Islet of Langerhans (tissue), 1 donor: Measurements from ENCODE around the gene RNF186.
"Not testable (repeated sequence)": the region's sequence is repeated elsewhere in the genome, so short reads cannot be mapped to it uniquely, and the experiment has no call there.

ENCODE experiments used
- FAIRE-seq: peaks from one replicate; lab custom pipeline; 2011; peaks lifted over from hg19 to GRCh38; lab: Jason Lieb, UNC

Gene RNF186

DNA sequence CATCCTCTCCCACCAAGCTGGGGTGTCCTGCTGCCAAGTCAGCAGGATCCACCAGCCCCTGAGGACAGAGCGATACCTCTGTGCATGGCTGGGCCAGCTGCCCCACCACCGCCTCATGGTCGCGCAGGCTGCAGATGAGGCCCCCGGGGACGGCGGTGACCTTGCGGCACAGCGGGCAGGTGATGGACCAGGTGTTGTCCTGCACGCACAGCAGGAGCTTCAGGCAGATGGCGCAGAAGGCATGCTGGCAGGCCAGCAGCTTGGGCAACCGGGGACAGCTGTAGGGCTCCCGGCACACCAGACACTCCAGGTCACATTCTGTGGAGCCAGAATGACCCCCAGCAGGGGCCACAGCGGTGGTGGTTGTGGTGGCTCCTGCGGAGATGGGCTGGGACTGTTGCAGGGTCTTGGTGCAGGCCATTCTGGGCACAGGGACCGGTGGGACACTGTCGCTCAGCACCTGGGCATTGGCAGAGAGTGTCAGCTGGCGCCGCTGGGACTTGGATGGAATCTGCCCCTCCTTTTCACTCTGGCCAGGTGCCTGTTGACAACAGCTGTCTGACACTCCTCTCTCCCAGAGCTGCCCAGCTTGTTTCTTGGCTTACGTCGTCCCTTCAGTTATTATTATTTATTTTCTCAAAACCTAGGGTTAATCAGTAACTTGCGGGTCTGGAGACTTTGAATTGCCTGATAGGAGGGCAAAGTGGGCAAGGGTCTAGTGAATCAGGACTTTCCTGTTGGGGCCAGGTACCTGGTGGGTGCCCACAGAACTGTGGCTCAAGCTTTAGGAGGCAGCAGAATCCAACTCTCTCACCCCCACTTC lies at the start of gene RNF186:
Gene RNF186, minus strand, starts transcription at position 603 of the 823 bp plus-strand sequence. Its CDS starts 182 bp downstream, at position 421.
- FAIRE-seq, result peak; percentile 96

DNA sequence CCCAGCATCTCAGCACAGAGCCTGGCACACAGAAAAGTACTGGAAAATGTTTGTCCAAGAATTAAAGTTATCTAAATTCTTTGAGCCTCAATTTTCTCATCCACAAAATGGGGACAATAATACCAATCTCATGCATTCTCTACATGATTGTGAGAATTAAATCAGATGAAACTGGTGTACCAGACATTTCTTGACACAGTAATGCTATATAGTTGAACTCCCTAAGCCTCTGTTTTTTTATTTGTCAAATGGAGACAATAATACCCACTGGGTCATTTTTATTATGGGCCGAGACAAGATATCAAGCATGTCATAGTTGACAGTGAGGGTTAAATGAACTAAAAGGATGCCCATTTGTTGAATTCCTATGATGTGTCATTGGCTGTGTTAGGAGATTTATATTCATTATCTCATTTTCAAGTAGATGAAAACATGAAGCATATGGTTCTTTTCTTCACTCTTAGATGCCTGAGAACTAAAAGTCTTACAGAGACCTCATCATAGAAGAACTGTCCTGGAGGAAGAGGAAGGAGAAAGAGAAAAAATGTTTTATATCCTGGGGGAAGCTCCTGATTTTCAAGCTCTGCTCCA lies 49.6 kb upstream of the RNF186 start:
- FAIRE-seq, result no peak

DNA sequence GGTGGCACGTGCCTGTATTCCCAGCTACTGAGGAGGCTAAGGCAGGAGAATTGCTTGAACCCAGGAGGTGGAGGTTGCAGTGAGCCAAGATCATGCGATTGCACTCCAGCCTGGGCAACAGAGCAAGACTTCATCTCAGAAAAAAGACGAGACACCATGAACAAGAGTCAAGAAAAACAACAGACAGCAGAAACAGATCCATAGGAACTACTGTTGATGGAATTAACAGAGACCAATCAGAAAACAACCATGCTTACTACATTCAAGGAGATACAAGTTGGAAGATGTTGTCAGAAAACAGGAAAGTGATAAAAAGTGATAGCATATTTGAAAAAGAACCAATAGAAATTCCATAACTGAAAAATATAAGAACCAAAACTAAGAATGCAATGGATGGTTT lies 47.9 kb upstream of the RNF186 start:
- no peak for FAIRE-seq

- no peak for FAIRE-seq
These were observed 46.9 kb upstream of the RNF186 start for GRCh38 chr1:19861842-19862530.

DNA sequence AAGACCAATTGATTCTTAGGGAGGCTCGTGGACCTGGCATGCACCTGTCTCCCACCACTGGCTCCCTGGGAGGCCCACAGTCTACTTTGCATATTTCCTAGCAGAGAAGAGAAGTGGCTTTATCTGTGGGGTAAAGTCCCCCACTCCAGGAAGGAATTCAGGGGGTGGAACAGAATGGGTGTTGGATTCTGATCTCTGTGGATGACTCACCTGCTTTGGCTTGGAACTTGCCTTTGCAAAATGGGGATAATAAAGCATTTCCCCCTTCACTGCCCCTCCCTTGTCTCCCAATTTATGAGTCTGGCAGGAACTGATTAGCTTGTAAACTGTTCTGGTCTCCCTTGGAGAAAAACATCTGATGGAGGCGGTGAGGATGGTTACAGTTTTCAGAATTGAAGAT lies 46.0 kb upstream of the RNF186 start:
- FAIRE-seq, result no peak

GRCh38 chr1:19860418-19860817 lies 45.3 kb upstream of the RNF186 start:
- no peak for FAIRE-seq

DNA sequence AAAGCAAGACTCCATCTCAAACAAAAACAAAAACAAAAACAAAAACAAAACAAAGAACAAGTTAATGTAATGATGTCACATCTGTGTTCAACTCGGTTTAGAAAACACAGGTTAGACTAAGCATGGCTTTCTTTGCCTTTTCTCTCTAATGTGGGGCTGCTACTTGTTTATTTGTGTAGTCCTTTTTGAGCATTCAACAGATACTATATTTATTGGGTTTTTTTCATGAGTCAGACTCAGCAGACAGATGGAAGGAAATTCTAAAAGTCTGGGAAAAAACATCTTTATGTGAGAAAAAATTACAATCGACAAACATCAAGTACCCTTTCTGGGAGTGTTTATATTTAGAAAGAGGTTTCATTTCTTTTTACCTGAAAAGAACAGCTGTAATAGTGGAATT lies 44.8 kb upstream of the RNF186 start:
- peak; percentile 9 for FAIRE-seq

DNA sequence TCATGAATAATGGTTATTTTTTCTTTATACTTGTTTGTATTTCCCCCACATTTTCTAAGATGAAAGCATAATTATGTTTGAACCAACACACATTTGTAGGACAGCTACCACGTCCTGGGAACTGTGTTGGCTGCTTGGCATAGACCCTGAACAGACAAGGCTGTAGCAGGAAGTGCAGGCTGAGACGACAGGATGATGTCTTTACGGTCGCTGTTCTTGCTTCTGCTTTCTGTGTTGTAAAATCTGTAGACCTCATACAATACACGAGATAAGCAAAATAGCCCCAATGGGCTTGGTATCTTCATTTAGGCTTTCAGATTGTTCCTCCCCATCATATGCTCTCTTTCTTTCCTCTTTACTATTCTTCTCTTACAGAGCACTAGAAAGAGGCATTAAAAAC lies 43.8 kb upstream of the RNF186 start:
- no peak for FAIRE-seq

DNA sequence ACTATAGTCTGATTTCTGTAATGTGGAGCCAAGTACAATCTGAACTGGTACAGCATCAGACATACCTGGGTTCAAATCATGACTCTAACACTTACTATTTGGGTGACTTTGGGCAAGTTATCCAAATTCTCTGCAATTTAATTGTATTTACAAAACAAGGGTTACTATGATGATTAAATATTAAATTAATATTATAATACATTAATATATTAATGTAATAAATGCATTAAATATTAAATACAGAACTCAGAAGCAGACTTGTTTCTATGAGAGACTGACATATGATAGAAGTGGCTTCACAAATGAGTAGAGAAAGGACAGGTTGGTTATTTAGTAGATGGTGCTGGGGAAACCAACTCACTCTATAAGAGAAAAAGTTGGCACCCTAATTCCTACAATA lies 39.8 kb upstream of the RNF186 start:
- no peak for FAIRE-seq

GRCh38 chr1:19852036-19852435 lies 37.0 kb upstream of the RNF186 start:
- FAIRE-seq, result no peak

DNA sequence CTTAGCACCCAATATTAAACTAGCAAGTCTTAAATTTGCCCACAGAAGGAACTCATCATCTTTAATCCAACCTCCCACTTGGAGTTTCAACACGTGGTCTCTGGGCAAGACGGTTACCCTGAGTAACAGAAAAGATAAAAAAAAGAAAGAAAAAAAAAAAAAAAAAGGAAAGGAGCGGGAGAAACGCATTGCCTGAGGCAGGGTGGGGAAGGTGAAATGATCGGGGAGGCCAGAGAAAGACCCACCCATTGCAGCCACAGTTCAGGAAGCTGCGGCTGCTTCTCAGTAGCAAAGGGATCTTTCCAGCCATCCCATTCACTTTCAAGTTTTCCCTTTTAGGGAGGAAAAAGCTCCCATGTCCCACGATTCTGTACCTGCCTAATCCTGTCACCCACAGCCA lies 35.1 kb upstream of the RNF186 start:
- no peak for FAIRE-seq

GRCh38 chr1:19849307-19849706 lies 34.2 kb upstream of the RNF186 start:
- FAIRE-seq, result not testable (repeated sequence)

GRCh38 chr1:19847334-19847733 lies 32.3 kb upstream of the RNF186 start:
- FAIRE-seq, result not testable (repeated sequence)

DNA sequence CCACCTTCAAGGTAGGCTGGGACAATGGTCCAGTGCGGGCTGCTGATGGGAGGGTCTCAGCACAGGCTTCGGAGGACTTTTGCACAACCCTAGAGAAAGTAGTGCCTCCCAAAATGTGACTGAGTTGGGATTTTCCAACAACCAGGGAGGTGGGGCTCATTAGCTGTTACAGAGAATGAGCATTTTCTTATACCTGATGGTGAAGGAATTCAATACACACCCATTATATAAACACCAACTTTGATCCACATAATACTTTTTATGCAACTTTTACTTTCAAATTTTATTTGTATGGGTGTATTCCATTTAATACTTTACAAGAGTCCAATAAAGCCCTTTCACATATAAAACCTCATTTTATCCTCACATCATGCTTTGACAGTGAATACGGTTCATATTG lies 31.3 kb upstream of the RNF186 start:
- FAIRE-seq, result no peak

DNA sequence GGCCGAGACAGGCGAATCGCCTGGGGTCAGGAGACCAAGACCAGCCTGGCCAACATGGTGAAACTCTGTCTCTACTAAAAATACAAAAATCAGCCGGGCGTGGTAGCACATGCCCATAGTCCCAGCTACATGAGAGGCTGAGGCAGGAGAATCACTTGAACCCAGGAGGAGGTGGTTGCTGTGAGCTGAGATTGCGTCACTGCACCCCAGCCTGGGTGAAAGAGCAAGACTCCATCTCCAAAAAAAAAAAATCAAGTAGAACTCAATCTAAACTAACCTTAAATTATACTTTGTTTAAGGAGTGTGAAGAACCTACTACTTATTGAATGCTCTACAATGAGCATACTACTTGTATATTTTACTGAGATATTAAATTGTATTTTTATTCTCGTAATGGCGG lies 30.5 kb upstream of the RNF186 start:
- FAIRE-seq, result no peak

GRCh38 chr1:19844731-19845495 lies 29.8 kb upstream of the RNF186 start:
- FAIRE-seq, result no peak

DNA sequence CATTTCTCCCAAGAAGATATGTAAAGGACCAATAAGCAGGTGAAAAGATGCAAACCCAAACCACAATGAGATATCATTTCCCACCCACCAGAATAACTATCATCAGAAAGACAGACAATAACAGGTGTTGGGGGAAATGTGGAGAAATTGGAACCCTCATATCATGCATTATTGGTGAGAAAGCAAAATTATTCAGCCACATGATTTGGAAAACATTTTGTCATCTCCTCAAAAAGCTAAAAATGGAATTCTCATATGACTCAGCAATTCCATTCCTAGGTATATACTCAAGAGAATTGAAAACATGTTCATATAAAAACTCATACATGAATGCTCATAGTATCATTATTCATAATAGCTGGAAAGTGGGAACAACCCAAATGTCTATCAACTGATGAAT lies 25.1 kb upstream of the RNF186 start:
- no peak for FAIRE-seq

GRCh38 chr1:19837866-19838265 lies 22.8 kb upstream of the RNF186 start:
- no peak for FAIRE-seq

DNA sequence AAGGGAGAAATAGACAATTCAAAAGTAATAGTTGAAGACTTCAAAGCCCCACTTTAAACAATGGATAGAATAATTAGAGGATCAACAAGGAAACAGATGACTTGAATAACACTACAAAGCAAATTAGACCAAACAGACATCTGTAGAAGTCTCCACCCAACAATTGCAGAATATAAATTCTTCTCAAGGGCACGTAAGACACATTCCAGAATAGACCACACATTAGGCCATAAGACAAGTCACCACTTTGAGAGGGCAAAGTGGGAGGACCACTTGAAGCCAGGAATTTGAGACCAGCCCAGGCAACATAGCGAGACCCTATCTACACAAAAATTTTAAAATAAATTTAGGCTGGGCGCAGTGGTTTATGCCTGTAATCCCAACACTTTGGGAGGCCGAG lies 20.5 kb upstream of the RNF186 start:
- FAIRE-seq, result no peak

- no peak for FAIRE-seq
These were observed 16.4 kb upstream of the RNF186 start for GRCh38 chr1:19831441-19831840.

- no peak for FAIRE-seq
These were observed 13.5 kb upstream of the RNF186 start for GRCh38 chr1:19828546-19828945.

GRCh38 chr1:19825298-19825697 lies 10.2 kb upstream of the RNF186 start:
- no peak for FAIRE-seq

DNA sequence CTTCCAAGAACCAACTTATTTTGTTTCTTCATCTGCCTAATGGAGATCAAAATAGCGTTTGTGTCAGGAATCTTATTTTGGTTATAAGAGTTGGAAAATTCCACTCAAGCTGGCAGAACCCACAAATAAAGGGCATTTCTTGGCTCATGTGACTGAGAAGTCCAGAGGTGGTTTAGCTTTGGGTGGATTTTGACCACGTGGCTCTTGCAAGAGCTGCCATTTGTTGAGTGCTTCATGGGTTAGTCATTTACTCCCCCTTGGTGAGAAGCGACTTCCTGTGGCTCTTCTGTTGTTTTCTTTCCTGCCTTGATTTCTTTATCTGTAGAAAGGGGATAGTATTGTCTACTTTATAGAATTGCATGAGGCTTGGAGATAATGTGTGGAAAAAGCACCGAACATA lies 9.5 kb upstream of the RNF186 start:
- no peak for FAIRE-seq
